Measurements from ENCODE around the gene SMAD5. TPM values are rescaled to one million over a fixed set of nuclear protein-coding genes. Genes with fewer than 3 reads are reported as not detected.
A peak's percentile ranks its signal among the peaks of the same experiment; 100 is the strongest.

The SMAD5 gene
- total and polyA plus RNA-seq, 2 donors (not counting 1 experiment from before 2014, with no cell fraction given): 9.4 to 38.6 TPM

DNA sequence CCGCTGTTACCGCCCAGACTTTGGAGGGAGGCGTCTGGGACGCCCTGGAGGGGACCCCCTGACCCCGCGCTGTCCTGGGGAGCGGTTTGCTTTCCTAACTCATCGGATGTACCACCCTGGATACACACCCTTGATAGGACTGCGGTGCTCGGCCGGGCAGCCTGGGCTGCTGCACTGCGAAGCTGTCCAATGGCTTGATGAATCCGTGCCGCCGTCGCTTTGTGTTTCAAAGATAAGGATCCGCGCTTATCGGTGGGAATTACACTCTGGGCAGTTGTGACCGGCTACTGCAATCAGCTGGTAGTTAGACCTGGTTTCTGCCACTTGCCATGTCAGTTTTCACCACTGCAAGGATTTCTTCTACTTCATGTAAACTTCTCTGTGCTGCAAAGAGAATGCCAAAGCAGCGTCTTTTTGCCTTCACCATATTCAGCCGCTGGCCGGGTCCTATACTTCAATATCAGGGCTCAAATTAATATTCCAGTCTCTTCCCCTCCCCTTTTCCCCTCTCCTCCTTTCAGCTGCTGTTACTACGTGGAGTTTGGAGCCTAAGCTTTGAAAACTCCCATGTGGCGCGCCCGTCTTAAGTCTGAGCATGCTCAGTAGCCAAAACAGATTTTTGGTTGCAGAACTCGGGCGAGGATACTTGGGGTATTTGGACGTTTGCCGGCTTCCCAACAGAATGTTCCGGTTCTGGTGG lies 727 bp downstream of the SMAD5 start:
- 0% methylated on average over 30 of the region's 32 CpGs for WGBS (ENCODE audit: insufficient coverage)
- Histone ChIP-seq H2AFZ (ENCODE audit: insufficient read depth, low read depth, low read length, poor library complexity, severe bottlenecking) (peak overlapping the region; percentile 89), H3K27ac (ENCODE audit: low read length in 2 of 2) (peak overlapping the region; percentile 28 to 83), H3K4me3 (ENCODE audit: control extremely low read depth in 1 of 5, extremely low read depth in 1 of 5, insufficient read depth in 1 of 5, low read depth in 2 of 5, low read length in 4 of 5) (peak overlapping the region; percentile 60 to 92 (median 76)), H3K36me3 (replicated peaks in 1 of 2; ENCODE audit: control extremely low read depth in 1 of 2, control insufficient read depth in 1 of 2, extremely low read depth in 1 of 2, insufficient read depth in 2 of 2, low read length in 1 of 2) (no peaks in the 10 kb centered on the region), H3K9ac (ENCODE audit: low read length) (peak overlapping the region; percentile 94), H4K20me1 (ENCODE audit: control insufficient read depth, insufficient read depth, low read length, poor library complexity, severe bottlenecking) (peaks cover 13% of the 10 kb centered on the region), H3K9me3 (ENCODE audit: control extremely low read depth in 1 of 3, control insufficient read depth in 2 of 3, insufficient read depth in 1 of 3, low read length in 2 of 3) (no peaks in the 10 kb centered on the region), H3K27me3 (replicated peaks in 1 of 4; ENCODE audit: control extremely low read depth in 1 of 4, control insufficient read depth in 3 of 4, insufficient read depth in 4 of 4, low read length in 3 of 4) (peaks cover 0 to 8% (median 2%) of the 10 kb centered on the region in 4 experiments), H3K4me1 (ENCODE audit: control insufficient read depth in 2 of 2, insufficient read depth in 2 of 2, low read length in 2 of 2) (peaks cover 10 to 17% of the 10 kb centered on the region in 2 donors), H3K79me2 (ENCODE audit: control insufficient read depth, insufficient read depth, low read length) (peaks cover 73% of the 10 kb centered on the region), H3K4me2 (replicated peaks; ENCODE audit: low read depth, low read length, poor library complexity, severe bottlenecking) (peak overlapping the region; percentile 86)
- POLR2A ChIA-PET: no interaction called here
- DNase-seq: peak; percentile 51
- Mint-ChIP-seq H3K4me3 (peak overlapping the region; percentile 98), H3K27ac (peak overlapping the region; percentile 94), H3K27me3 (peaks cover 7% of the 10 kb centered on the region), H3K9me3 (ENCODE audit: insufficient read depth) (no peaks in the 10 kb centered on the region), H3K4me1 (peaks cover 38% of the 10 kb centered on the region)
- TF ChIP-seq, protein P1, sequence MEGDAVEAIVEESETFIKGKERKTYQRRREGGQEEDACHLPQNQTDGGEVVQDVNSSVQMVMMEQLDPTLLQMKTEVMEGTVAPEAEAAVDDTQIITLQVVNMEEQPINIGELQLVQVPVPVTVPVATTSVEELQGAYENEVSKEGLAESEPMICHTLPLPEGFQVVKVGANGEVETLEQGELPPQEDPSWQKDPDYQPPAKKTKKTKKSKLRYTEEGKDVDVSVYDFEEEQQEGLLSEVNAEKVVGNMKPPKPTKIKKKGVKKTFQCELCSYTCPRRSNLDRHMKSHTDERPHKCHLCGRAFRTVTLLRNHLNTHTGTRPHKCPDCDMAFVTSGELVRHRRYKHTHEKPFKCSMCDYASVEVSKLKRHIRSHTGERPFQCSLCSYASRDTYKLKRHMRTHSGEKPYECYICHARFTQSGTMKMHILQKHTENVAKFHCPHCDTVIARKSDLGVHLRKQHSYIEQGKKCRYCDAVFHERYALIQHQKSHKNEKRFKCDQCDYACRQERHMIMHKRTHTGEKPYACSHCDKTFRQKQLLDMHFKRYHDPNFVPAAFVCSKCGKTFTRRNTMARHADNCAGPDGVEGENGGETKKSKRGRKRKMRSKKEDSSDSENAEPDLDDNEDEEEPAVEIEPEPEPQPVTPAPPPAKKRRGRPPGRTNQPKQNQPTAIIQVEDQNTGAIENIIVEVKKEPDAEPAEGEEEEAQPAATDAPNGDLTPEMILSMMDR (IDR thresholded peaks at IDR 0.05): no peak
- TF ChIP-seq EZH2 (IDR thresholded peaks at IDR 0.05; ENCODE audit: borderline replicate concordance, insufficient read depth, low read depth, low read length, poor library complexity, severe bottlenecking): no peak
- CTCF ChIA-PET: interaction anchor here (1.4 kb wide), 1 partner anchor 14 kb away, joined by 5 read pairs; no protein-coding TSS in a partner anchor
- intact Hi-C loops (cut with micrococcal nuclease): loop anchor here (5.0 kb wide), 2 partner anchors 39 to 736 kb away; partner anchors contain the start of gene MACROH2A1
- peak; percentile 43 for ATAC-seq (ENCODE audit: low read depth)

DNA sequence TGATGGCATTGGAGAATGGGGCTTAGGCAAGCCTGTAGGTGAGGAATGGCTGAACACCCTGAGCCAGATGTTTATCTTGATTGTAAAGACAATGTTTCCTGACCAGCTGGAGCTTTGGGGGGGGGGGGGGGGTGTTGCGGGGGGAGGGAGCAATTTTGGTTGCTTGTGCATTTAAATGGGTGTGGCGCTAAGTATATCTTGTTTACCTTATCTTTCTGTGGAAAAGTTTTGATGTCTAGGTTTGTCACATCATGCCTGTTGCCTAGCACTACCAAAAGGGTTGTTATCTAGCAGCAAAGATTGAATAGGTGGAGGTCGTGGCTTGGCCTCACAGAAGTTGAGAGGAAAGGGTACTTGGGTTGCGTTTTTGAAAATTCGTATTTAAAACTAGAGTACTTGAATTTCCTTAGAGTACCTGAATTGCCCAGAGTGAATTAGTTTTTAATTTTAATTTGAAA lies 1.3 kb downstream of the SMAD5 start:
- Mint-ChIP-seq H3K9me3 (ENCODE audit: insufficient read depth) (no peaks in the 10 kb centered on the region), H3K4me1 (peaks cover 41% of the 10 kb centered on the region), H3K27ac (peak overlapping the region; percentile 94), H3K4me3 (peak overlapping the region; percentile 98), H3K27me3 (peaks cover 7% of the 10 kb centered on the region)
- peaks cover 19% of the 10 kb centered on the region for H4K20me1 ChIP-seq (ENCODE audit: control insufficient read depth, insufficient read depth, low read length, poor library complexity, severe bottlenecking)
- H3K36me3 ChIP-seq (replicated peaks in 1 of 2; ENCODE audit: control extremely low read depth in 1 of 2, control insufficient read depth in 1 of 2, extremely low read depth in 1 of 2, insufficient read depth in 2 of 2, low read length in 1 of 2): no peaks in the 10 kb centered on the region
- H3K9me3 ChIP-seq (ENCODE audit: control extremely low read depth in 1 of 3, control insufficient read depth in 2 of 3, insufficient read depth in 1 of 3, low read length in 2 of 3): no peaks in the 10 kb centered on the region
- no CpG with 5 or more reads among the region's 5 CpGs for WGBS (ENCODE audit: insufficient coverage)
- H3K4me3 ChIP-seq (ENCODE audit: control extremely low read depth in 1 of 5, extremely low read depth in 1 of 5, insufficient read depth in 1 of 5, low read depth in 2 of 5, low read length in 4 of 5): peak overlapping the region in 4 of 5 experiments; percentile 60 to 92 (median 78)
- intact Hi-C loops (cut with micrococcal nuclease): loop anchor here (5.0 kb wide), 2 partner anchors 38 to 737 kb away; partner anchors contain the start of gene MACROH2A1
- ChIA-PET CTCF (interaction anchor here (0.9 kb wide), 1 partner anchor 8 kb away, joined by 3 read pairs; no protein-coding TSS in a partner anchor), POLR2A (no interaction called here)
- peaks cover 79% of the 10 kb centered on the region for H3K79me2 ChIP-seq (ENCODE audit: control insufficient read depth, insufficient read depth, low read length)
- H3K27me3 ChIP-seq (replicated peaks in 1 of 4; ENCODE audit: control extremely low read depth in 1 of 4, control insufficient read depth in 3 of 4, insufficient read depth in 4 of 4, low read length in 3 of 4): peaks cover 0 to 5% (median 2%) of the 10 kb centered on the region in 4 experiments
- H3K4me1 ChIP-seq (ENCODE audit: control insufficient read depth in 2 of 2, insufficient read depth in 2 of 2, low read length in 2 of 2): peaks cover 10 to 17% of the 10 kb centered on the region in 2 donors
- no peak for ATAC-seq (ENCODE audit: low read depth)
- H3K4me2 ChIP-seq (replicated peaks; ENCODE audit: low read depth, low read length, poor library complexity, severe bottlenecking): peak overlapping the region; percentile 86
- peak overlapping the region; percentile 94 for H3K9ac ChIP-seq (ENCODE audit: low read length)
- H2AFZ ChIP-seq (ENCODE audit: insufficient read depth, low read depth, low read length, poor library complexity, severe bottlenecking): peak overlapping the region; percentile 89
- TF ChIP-seq, protein P1 (IDR thresholded peaks at IDR 0.05): no peak
- TF ChIP-seq EZH2 (IDR thresholded peaks at IDR 0.05; ENCODE audit: borderline replicate concordance, insufficient read depth, low read depth, low read length, poor library complexity, severe bottlenecking): no peak
- no peak for DNase-seq
- H3K27ac ChIP-seq (ENCODE audit: low read length in 2 of 2): no peak overlapping the region

All from B cell (primary cell).